Measurements from ENCODE around the gene S100A11.

Gene S100A11

GRCh38 chr1:152001631-152002584 lies 34.9 kb downstream of the S100A11 start:
- peak; percentile 79 for DNase-seq (ENCODE audit: low spot score)

GRCh38 chr1:152000964-152001630 lies 35.7 kb downstream of the S100A11 start:
- peak; percentile 28 for DNase-seq (ENCODE audit: low spot score)

GRCh38 chr1:151998611-151999362 lies 38.0 kb downstream of the S100A11 start:
- DNase-seq (ENCODE audit: low spot score) = no peak

GRCh38 chr1:151997284-151997570 lies 39.6 kb downstream of the S100A11 start:
- no peak for DNase-seq (ENCODE audit: low spot score)

- DNase-seq (ENCODE audit: low spot score) = no peak
Measured at GRCh38 chr1:151995774-151996173, 41.0 kb downstream of the S100A11 start.

- DNase-seq (ENCODE audit: low spot score) = no peak
Measured at GRCh38 chr1:151994956-151995355, 41.8 kb downstream of the S100A11 start.

GRCh38 chr1:151993734-151994496 lies 42.9 kb downstream of the S100A11 start, which contains the start of gene S100A10:
TSS of gene S100A10 (minus strand) at chr1:151993859. CDS start at chr1:151986230, 7,629 bp downstream.
- peak; percentile 47 for DNase-seq (ENCODE audit: low spot score)

GRCh38 chr1:151993084-151993733 lies 43.6 kb downstream of the S100A11 start:
- no peak for DNase-seq (ENCODE audit: low spot score)

- no peak for DNase-seq (ENCODE audit: low spot score)
Measured at GRCh38 chr1:151992303-151993083, 44.3 kb downstream of the S100A11 start.

- no peak for DNase-seq (ENCODE audit: low spot score)
Measured at GRCh38 chr1:151991663-151992302, 45.0 kb downstream of the S100A11 start.

GRCh38 chr1:151990856-151991198 lies 46.0 kb downstream of the S100A11 start:
- no peak for DNase-seq (ENCODE audit: low spot score)

GRCh38 chr1:151990058-151990855 lies 46.5 kb downstream of the S100A11 start:
- DNase-seq (ENCODE audit: low spot score) = no peak

- no peak for DNase-seq (ENCODE audit: low spot score)
Measured at GRCh38 chr1:151989211-151989862, 47.5 kb downstream of the S100A11 start.

GRCh38 chr1:151988405-151988923 lies 48.3 kb downstream of the S100A11 start:
- no peak for DNase-seq (ENCODE audit: low spot score)

GRCh38 chr1:151986501-151987190 lies 50.2 kb downstream of the S100A11 start:
- no peak for DNase-seq (ENCODE audit: low spot score)

GRCh38 chr1:151985768-151986167 lies 51.0 kb downstream of the S100A11 start:
- no peak for DNase-seq (ENCODE audit: low spot score)

GRCh38 chr1:151985270-151985669 lies 51.5 kb downstream of the S100A11 start:
- DNase-seq (ENCODE audit: low spot score) = no peak

All from Ammon's horn (tissue), 1 donor.